ENCODE measurements around the gene RPL7A.
"Not testable (repeated sequence)": the region's sequence is repeated elsewhere in the genome, so short reads cannot be mapped to it uniquely, and the experiment has no call there.

Gene RPL7A

DNA sequence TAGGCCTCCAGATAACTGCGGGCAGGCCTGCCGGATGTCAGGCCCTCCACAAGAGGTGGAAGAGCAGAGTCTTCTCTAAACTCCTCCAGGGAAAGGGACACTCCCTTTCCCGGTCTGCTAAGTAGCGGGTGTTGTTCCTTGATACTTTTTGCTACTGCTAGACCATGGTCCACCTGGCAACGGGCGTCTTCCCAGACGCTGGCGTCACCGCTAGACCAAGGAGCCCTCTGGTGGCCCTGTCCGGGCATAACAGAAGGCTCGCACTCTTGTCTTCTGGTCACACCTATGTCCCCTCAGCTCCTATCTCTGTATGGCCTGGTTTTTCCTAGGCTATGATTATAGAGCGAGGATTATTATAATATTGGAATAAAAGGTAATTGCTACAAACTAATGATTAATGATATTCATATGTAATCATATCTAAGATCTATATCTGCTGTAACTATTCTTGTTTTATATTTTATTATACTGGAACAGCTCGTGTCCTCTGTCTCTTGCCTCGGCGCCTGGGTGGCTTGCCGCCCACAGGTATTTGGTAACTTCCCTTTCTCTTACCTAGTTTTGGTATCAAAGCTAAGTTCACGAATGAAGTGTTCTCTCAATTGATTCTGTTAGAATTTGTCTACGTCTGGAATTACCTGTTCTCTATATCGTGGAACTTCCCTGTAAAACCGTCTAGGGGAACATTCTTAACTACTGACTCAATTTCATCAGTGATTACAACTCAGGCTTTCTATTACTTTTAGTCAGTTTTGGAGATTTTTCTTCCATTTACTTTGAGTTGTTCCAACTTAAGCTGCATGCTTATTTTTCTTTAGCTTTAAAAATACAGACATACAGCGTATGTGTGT is 18.5 kb upstream of the RPL7A start:
- DNase-seq, result not testable (repeated sequence)

DNA sequence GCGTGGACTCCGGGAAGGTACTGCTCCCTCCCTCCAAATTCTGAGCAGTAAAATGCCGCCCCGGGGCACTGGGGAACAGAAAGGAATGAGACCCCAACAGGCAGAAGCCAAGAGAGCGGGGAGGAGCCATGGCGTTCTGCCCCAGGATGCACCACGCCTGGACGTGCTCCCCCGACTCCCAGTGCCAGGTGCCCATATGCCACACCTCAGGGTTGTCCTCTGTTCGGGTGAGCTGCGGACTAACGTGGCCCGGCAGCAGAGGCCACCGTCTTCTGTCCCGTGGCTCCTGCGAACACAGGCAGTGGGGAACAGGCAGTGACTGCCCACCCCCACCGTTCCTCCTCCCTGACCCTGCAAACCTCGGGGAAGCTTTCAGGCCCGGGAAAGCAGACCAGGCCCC is 16.8 kb upstream of the RPL7A start:
- no peak for DNase-seq

GRCh38 chr9:133331641-133332380 is 16.2 kb upstream of the RPL7A start:
- DNase-seq, result no peak

- DNase-seq, result no peak
Measured at GRCh38 chr9:133332381-133332730, 15.7 kb upstream of the RPL7A start.

DNA sequence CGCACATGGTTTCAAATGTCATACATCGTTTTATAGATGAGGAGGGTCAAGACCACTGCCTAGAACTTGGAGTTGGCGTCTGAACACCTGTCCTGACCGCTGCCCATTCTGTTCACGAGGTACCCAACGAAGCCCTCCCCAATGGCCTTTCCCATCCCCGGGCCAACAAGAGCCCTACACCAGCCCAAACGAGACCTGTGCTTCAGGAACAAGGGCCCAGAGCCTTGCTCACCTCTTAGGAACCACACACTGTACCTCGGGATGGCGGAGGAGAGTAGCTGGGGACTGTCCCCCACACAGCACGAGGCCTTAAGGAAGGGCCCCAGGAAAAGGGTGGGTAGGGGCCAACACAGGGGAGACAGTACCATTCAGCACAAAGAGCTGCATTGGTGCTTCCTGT is 15.0 kb upstream of the RPL7A start:
- DNase-seq, result no peak

GRCh38 chr9:133333566-133333965 is 14.5 kb upstream of the RPL7A start:
- DNase-seq, result no peak

DNA sequence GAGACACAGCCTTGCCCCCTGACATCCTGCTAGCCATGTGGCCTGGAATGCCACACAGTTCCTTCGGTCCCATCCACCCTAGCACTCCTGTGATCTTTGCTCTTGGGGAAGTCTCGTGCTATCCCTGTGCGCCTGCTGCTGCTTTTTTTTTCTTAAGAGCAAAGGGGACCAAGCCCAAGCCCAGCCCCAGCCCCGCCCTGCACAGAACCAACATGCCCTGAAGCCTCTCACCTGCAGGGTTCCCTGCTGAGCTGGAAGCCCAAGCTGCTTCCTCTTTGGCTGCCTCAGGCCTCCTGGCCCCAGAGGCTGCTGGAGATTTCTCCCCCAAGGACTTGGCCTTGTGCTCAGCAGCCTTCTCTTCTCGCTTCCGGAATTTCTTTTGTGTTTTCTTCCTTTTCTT is 13.9 kb upstream of the RPL7A start:
- no peak for DNase-seq

- not testable (repeated sequence) for DNase-seq
Measured at GRCh38 chr9:133334888-133335287, 13.1 kb upstream of the RPL7A start.

DNA sequence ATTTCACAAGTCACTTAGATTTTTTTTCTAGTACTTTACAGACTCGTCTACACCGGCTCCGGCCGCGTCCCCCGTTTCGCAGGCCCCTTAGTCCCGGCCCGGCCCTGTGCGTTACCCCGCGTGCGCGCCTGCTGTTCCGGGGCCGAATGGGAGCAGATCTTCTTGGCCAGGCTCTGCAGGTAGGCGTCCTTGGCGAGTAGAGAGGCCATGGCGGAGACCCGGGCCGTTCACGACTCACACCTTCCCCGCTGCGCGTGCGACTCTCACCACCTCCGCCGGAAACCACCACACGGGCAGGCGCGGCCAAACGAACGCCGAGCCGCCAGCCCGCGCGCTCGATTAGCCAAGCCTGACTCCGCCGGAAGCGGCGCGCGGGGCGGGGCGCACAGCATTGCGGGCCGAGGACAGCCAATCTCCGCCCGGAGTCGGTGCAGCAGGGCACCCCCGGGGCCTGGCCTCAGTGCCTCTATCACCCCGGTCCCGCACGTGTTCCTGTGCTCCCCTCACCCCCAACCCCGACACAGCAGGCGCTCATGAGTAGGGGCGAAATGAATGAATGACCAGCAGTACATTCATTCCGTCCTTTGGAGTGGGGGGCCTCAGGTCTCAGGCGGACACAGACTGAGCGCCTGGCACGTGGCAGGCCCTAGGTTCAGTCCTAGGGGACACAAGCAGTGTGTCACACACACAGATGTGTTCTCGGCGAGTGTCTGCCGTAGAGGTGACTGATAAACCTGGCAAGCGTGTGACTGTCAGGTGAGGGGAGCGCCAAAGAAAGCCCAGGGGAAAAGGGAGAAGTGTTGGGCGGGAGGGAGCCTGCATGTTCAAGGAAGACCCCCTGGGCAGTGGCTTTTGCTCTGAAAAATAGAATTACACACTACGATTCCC is 11.8 kb upstream of the RPL7A start, which contains the start of gene SURF6:
TSS of gene SURF6 (minus strand) at position 265 of the 888 bp plus-strand sequence. CDS start at position 209, 56 bp downstream.
- peak; percentile 80 for DNase-seq

DNA sequence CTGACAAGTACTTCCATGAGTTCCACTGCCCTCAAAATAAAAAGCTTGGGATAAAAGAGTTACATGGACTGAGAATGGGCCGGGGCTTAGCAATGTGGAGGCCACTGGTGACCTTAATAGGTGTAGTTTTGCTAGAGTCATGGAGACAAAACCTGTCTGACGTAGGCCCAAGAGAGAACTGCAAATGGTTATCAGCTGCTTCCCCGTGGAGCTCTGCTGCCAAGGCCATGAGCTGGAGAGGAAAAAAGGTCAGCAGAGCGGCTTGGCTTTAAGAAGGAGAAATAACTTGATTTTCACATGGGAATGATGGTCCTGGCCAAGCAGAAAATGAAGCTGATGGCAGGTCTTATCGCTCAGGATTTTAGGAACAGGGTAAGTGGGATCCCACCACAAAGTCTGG is 8.4 kb upstream of the RPL7A start:
- no peak for DNase-seq

- no peak for DNase-seq
Measured at GRCh38 chr9:133340256-133340655, 7.8 kb upstream of the RPL7A start.

- no peak for DNase-seq
Measured at GRCh38 chr9:133340916-133341315, 7.1 kb upstream of the RPL7A start.

GRCh38 chr9:133341369-133342068 is 6.5 kb upstream of the RPL7A start:
- no peak for DNase-seq

GRCh38 chr9:133342069-133342406 is 6.0 kb upstream of the RPL7A start:
- DNase-seq, result peak; percentile 69

- peak; percentile 59 for DNase-seq
Measured at GRCh38 chr9:133342570-133342969, 5.4 kb upstream of the RPL7A start.

- DNase-seq, result no peak
Measured at GRCh38 chr9:133344071-133344470, 3.9 kb upstream of the RPL7A start.

- no peak for DNase-seq
Measured at GRCh38 chr9:133344979-133345378, 3.0 kb upstream of the RPL7A start.

- DNase-seq, result no peak
Measured at GRCh38 chr9:133345596-133345995, 2.4 kb upstream of the RPL7A start.

- DNase-seq, result no peak
Measured at GRCh38 chr9:133346021-133346785, 1.8 kb upstream of the RPL7A start.

DNA sequence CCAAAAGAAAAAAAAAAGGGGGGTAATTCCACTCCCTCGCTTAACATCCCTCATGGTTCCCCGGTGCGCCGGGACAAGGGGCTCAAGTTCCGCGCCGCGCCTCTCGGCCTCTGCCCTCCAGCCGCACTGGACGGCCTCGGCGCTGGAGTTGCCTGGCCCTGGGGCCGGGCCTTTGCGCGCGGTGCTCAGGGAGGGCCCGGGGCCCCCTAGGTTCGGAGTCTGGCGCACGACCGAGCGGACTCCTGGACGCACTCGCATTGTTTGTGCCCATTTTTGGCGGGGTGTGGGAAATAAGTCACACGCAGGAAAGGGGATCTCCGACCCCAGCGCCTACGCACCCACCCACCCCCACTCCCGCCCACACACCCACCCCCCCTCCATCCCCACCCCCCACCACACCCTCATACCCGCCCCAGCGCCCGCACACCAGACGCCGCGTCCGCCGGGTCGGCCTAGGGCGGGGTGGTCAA is 468 bp upstream of the RPL7A start:
- peak; percentile 78 for DNase-seq

DNA sequence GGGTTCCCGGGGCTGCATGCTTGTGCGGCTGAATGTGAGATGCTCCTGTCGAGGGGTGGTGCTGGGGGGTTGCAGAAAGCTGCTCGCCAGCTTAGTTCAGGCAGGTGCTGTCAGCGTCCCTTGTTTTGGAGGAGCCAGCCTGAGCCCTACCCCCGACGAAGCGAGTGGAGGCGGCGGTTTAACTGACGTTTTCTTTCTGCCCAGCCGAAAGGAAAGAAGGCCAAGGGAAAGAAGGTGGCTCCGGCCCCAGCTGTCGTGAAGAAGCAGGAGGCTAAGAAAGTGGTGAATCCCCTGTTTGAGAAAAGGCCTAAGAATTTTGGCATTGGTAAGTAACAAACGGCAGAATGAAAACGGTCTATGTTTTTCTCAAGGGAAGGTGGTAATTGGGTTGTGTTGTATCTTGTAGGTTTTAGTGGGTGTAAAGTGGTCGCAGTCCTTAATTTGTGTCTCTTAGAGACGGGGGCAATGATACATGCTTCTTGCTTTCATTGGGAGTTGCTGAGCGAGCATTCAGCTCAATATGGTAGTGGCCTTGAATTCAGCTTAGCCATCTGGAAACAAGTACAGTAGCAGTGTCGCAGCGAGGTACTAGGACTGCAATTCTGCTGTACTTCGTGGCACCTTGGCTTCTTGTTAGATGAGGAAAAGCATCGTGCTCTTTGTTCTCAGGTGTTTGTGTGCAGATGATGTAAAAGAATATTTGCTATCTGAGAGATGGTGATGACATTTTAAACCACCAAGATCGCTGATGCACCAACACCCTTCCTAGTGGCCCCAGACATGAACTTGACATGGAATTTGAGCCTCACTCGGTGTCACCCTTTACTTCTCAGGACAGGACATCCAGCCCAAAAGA is 928 bp downstream of the RPL7A start:
- DNase-seq, result no peak
